IMR-90 (cell line): ENCODE data around the gene CASTOR2. TPM values are rescaled to one million over a fixed set of nuclear protein-coding genes. Genes with fewer than 3 reads are reported as not detected.

ENCODE experiments used
- ATAC-seq: fragments of 200-7000 bp; cut with Tn5 transposase; 2 replicates; pipeline ENCODE4 v1.9.1; 2020; ENCODE audit warnings: low read depth, mild to moderate bottlenecking, moderate library complexity
- BruUV-seq: library from RNA; stranded (reverse); fragments of 400-500 nt; replicated peaks from 2 replicates; lab custom pipeline; 2021; lab: Mats Ljungman, UMichigan
- CTCF ChIA-PET: fragments of 300-600 bp; formaldehyde crosslinking; extraction: SDS; loops from one replicate; lab custom pipeline; 2021; ENCODE audit warnings: antibody characterized with exemption; lab: Yijun Ruan, JAX
- POLR2A ChIA-PET: fragments of 300-600 bp; sonication (Branson Sonifier 250); formaldehyde crosslinking; loops from one replicate; lab custom pipeline; 2022; ENCODE audit warnings: antibody characterized with exemption; ENCODE audit not compliant: unreplicated experiment; lab: Charles Lee
- DNase-seq: peaks from one replicate; pipeline ENCODE4 v3.0.0; 2013
- H2AFZ ChIP-seq: replicated peaks from 2 replicates; pipeline ENCODE3; 2013; ENCODE audit warnings: low read length, mild to moderate bottlenecking; ENCODE audit not compliant: poor library complexity
- H2AK5ac ChIP-seq: 2 replicates; pipeline ENCODE4 v1.6.1; 2013; ENCODE audit warnings: low read depth, low read length, inconsistent platforms
- H2AK9ac ChIP-seq: replicated peaks from 2 replicates; pipeline ENCODE3; 2013; ENCODE audit warnings: mild to moderate bottlenecking, low read depth, low read length, moderate library complexity; ENCODE audit not compliant: poor library complexity
- H2BK120ac ChIP-seq: 2 replicates; pipeline ENCODE4 v1.6.1; 2013; ENCODE audit warnings: low read depth, low read length, inconsistent platforms
- H2BK15ac ChIP-seq: 3 replicates; pipeline ENCODE4 v1.6.1; 2013; ENCODE audit warnings: low read depth, low read length, inconsistent platforms
- H2BK20ac ChIP-seq: 2 replicates; pipeline ENCODE4 v1.6.1; 2013; ENCODE audit warnings: low read depth, mild to moderate bottlenecking, inconsistent platforms, low read length, moderate library complexity
- H2BK5ac ChIP-seq: 2 replicates; pipeline ENCODE4 v1.6.1; 2013; ENCODE audit warnings: mild to moderate bottlenecking, low read depth, low read length, inconsistent platforms; ENCODE audit not compliant: poor library complexity, severe bottlenecking
- H3K14ac ChIP-seq: replicated peaks from 2 replicates; pipeline ENCODE4 v1.6.1; 2013; ENCODE audit warnings: low read depth, low read length, inconsistent platforms
- H3K18ac ChIP-seq: 2 replicates; pipeline ENCODE4 v1.6.1; 2013; ENCODE audit warnings: low read depth, low read length, control low read depth
- H3K23ac ChIP-seq: 2 replicates; pipeline ENCODE4 v1.6.1; 2013; ENCODE audit warnings: low read depth, low read length, inconsistent platforms
- H3K27ac ChIP-seq: 2 replicates; pipeline ENCODE4 v1.5.1; 2013; ENCODE audit warnings: mild to moderate bottlenecking, control low read depth, low read length; ENCODE audit not compliant: insufficient read depth
- H3K27me3 ChIP-seq: 2 replicates; pipeline ENCODE4 v1.6.1; 2013; ENCODE audit warnings: low read length; ENCODE audit not compliant: control insufficient read depth, insufficient read depth
- H3K36me3 ChIP-seq: 2 replicates; pipeline ENCODE4 v1.6.1; 2013; ENCODE audit warnings: low read length, mixed read lengths; ENCODE audit not compliant: control insufficient read depth, insufficient read depth
- H3K4ac ChIP-seq: 2 replicates; pipeline ENCODE4 v1.6.1; 2013; ENCODE audit warnings: low read depth, low read length, inconsistent platforms
- H3K4me1 ChIP-seq: 2 replicates; pipeline ENCODE4 v1.6.1; 2013; ENCODE audit warnings: low read length, mixed read lengths; ENCODE audit not compliant: control insufficient read depth, insufficient read depth
- H3K4me2 ChIP-seq: 2 replicates; pipeline ENCODE4 v1.6.1; 2013; ENCODE audit warnings: low read depth, mild to moderate bottlenecking, control low read depth, low read length, moderate library complexity
- H3K4me3 ChIP-seq: 2 replicates; pipeline ENCODE4 v1.5.1; 2013; ENCODE audit warnings: low read depth, mild to moderate bottlenecking, control low read depth, low read length, moderate library complexity; ENCODE audit not compliant: insufficient read depth
- H3K56ac ChIP-seq: 2 replicates; pipeline ENCODE4 v1.6.1; 2013; ENCODE audit warnings: low read length, inconsistent platforms; ENCODE audit not compliant: insufficient read depth; ENCODE audit errors: extremely low read depth
- H3K79me1 ChIP-seq, 2 experiments: 2 replicates each; pipeline ENCODE4 v1.6.1; 2013; ENCODE audit warnings: low read length in 2 of 2, inconsistent platforms in 1 of 2, low read depth in 1 of 2
- H3K9ac ChIP-seq: 2 replicates; pipeline ENCODE4 v1.6.1; 2013; ENCODE audit warnings: low read depth, low read length, control low read depth
- H3K9me1 ChIP-seq: 2 replicates; pipeline ENCODE4 v1.6.1; 2013; ENCODE audit warnings: low read length, inconsistent platforms; ENCODE audit not compliant: insufficient read depth
- H3K9me3 ChIP-seq: 2 replicates; pipeline ENCODE4 v1.6.1; 2013; ENCODE audit warnings: low read length; ENCODE audit not compliant: control insufficient read depth, insufficient read depth
- H4K20me1 ChIP-seq: 2 replicates; pipeline ENCODE4 v1.6.1; 2013; ENCODE audit warnings: low read length, inconsistent platforms; ENCODE audit not compliant: insufficient read depth
- H4K5ac ChIP-seq: 2 replicates; pipeline ENCODE4 v1.6.1; 2013; ENCODE audit warnings: mild to moderate bottlenecking, low read depth, low read length, control low read depth
- H4K8ac ChIP-seq, 2 experiments: 2 replicates each; pipeline ENCODE4 v1.6.1; 2013; ENCODE audit warnings: low read depth in 2 of 2, low read length in 2 of 2, control low read depth in 1 of 2, inconsistent platforms in 1 of 2
- H4K91ac ChIP-seq: 2 replicates; pipeline ENCODE4 v1.6.1; 2013; ENCODE audit warnings: low read depth, low read length, inconsistent platforms; ENCODE audit not compliant: insufficient read depth
- BHLHE40 ChIP-seq: fragments of 150-350 bp; IDR thresholded peaks from 2 replicates; pipeline ENCODE4 v1.6.1; 2016; ENCODE audit warnings: mild to moderate bottlenecking, low read depth, low read length
- CEBPB ChIP-seq: IDR thresholded peaks from 2 replicates; pipeline ENCODE4 v1.6.1; 2012; ENCODE audit warnings: low read depth, low read length, improper control_type of control experiment
- CHD1 ChIP-seq: IDR thresholded peaks from 2 replicates; pipeline ENCODE4 v1.6.1; 2012; ENCODE audit warnings: low read depth, low read length, improper control_type of control experiment
- CTCF ChIP-seq: conservative IDR thresholded peaks from 2 replicates; pipeline ENCODE4 v1.5.1; 2012; ENCODE audit warnings: mild to moderate bottlenecking, low read depth, low read length, improper control_type of control experiment
- ELK1 ChIP-seq: fragments of 150-350 bp; IDR thresholded peaks from 2 replicates; pipeline ENCODE4 v1.6.1; 2016; ENCODE audit warnings: low read depth, mild to moderate bottlenecking, low read length, moderate library complexity, borderline replicate concordance
- MAFK ChIP-seq: IDR thresholded peaks from 2 replicates; pipeline ENCODE4 v1.6.1; 2012; ENCODE audit warnings: low read depth, low read length, improper control_type of control experiment
- MAZ ChIP-seq: IDR thresholded peaks from 2 replicates; pipeline ENCODE4 v1.6.1; 2012; ENCODE audit warnings: low read depth, mild to moderate bottlenecking, low read length, improper control_type of control experiment, moderate library complexity, borderline replicate concordance
- NFE2L2 ChIP-seq: fragments of 150-350 bp; IDR thresholded peaks from 2 replicates; pipeline ENCODE4 v1.6.1; 2016; ENCODE audit warnings: low read depth, mild to moderate bottlenecking, low read length
- POLR2A ChIP-seq: IDR thresholded peaks from 2 replicates; pipeline ENCODE4 v1.6.1; 2012; ENCODE audit warnings: mild to moderate bottlenecking, low read depth, low read length
- RAD21 ChIP-seq: IDR thresholded peaks from 2 replicates; pipeline ENCODE4 v1.6.1; 2012; ENCODE audit warnings: low read length, improper control_type of control experiment
- RCOR1 ChIP-seq: IDR thresholded peaks from 2 replicates; pipeline ENCODE4 v1.6.1; 2012; ENCODE audit warnings: mild to moderate bottlenecking, low read length, improper control_type of control experiment; ENCODE audit not compliant: insufficient replicate concordance
- RFX5 ChIP-seq: IDR thresholded peaks from 2 replicates; pipeline ENCODE4 v1.8.0; 2012; ENCODE audit warnings: low read depth, mild to moderate bottlenecking, low read length, moderate library complexity
- SMC3 ChIP-seq: fragments of 150-350 bp; IDR thresholded peaks from 2 replicates; pipeline ENCODE4 v1.6.1; 2016; ENCODE audit warnings: low read depth, mild to moderate bottlenecking, antibody characterized with exemption, low read length, moderate library complexity
- WGBS, 2 experiments: methylation state at CpG; one replicate each; pipeline versions ENCODE4 v1.1.5 to v1.1.7; 2013; ENCODE audit warnings: missing lambda C conversion rate in 2 of 2; ENCODE audit not compliant: insufficient read length in 1 of 2; ENCODE audit errors: extremely low coverage in 2 of 2; 5-methylcytosine and 5-hydroxymethylcytosine counted together
- dilution Hi-C: fragments of 300-500 bp; cut with HindIII; formaldehyde crosslinking; loops from one replicate; pipeline ENCODE4 v1.14.3; 2018; ENCODE audit warnings: low sequenced_read_pairs; ENCODE audit not compliant: unreplicated experiment
- in situ Hi-C: fragments of 300-500 bp; cut with MboI; formaldehyde crosslinking; loops from 3 replicates; pipeline ENCODE4 v1.14.3; 2019; ENCODE audit warnings: low sequenced_read_pairs, inconsistent platforms, mixed read lengths
- intact Hi-C: fragments of 100-400 bp; cut with micrococcal nuclease; formaldehyde crosslinking; loops from 2 replicates; pipeline ENCODE4 v1.10.0; 2022
- polyA plus RNA-seq, 3 experiments: library from polyadenylated mRNA; depleted of rRNA; stranded (reverse); fragments of >200 nt; gene quantifications; 2 replicates each; pipeline ENCODE4 v1.2.3, GENCODE V29; 2012; ENCODE audit warnings: low replicate concordance in 1 of 3
- total RNA-seq: library from RNA; depleted of rRNA; stranded (reverse); fragments of >200 nt; gene quantifications from 2 replicates; pipeline ENCODE4 v1.2.3, GENCODE V29; 2012
- TF ChIP-seq, protein P1 (sequence below): fragments of 150-350 bp; IDR thresholded peaks from 2 replicates; pipeline ENCODE4 v1.6.1; 2017; ENCODE audit warnings: mild to moderate bottlenecking, antibody characterized with exemption, low read length, low read depth

CASTOR2 gene
- total and polyA plus RNA-seq, 2 of the 4 experiments (the other 2 are of a cell fraction), result 5.2 to 8.0 TPM

GRCh38 chr7:75024922-75025321 is 60.4 kb downstream of the CASTOR2 start:
- dilution Hi-C loops (no loop called here), in situ Hi-C loops (loop anchor here (25.0 kb wide), 1 partner anchor 113 kb away; a partner anchor contains a TSS), intact Hi-C loops (no loop called here)
- Histone ChIP-seq H3K14ac (no peak overlapping the region), H4K5ac (no peak overlapping the region), H2BK20ac (no peak overlapping the region), H3K9me1 (no peaks in the 10 kb centered on the region; the same call in 1 of the 2 replicates), H3K27ac (no peak overlapping the region), H3K23ac (no peak overlapping the region), H3K4me1 (no peaks in the 10 kb centered on the region), H3K4me2 (no peak overlapping the region), H2BK120ac (no peak overlapping the region), H3K18ac (no peak overlapping the region), H3K4ac (no peak overlapping the region), H4K91ac (no peak overlapping the region), H3K27me3 (no peaks in the 10 kb centered on the region), H4K20me1 (no peaks in the 10 kb centered on the region), H3K9me3 (no peaks in the 10 kb centered on the region), H2AFZ (no peak overlapping the region), H2AK9ac (peak overlapping the region; percentile 42), H3K79me1 (no peaks in the 10 kb centered on the region), H2BK5ac (no peak overlapping the region), H2AK5ac (no peak overlapping the region), H2BK15ac (no peak overlapping the region), H3K36me3 (peaks cover 28% of the 10 kb centered on the region), H4K8ac (no peak overlapping the region), H3K4me3 (no peak overlapping the region), H3K9ac (no peak overlapping the region), H3K56ac (no peak overlapping the region)
- 94% methylated on average over 6 of the region's 17 CpGs; no CpG with 5 or more reads in 1 of the 2 experiments for WGBS, 2 experiments
- DNase-seq (no peak), ATAC-seq (no peak)
- ChIA-PET POLR2A (no interaction called here), CTCF (no interaction called here)
- no peak for TF ChIP-seq MAFK
- TF ChIP-seq CEBPB, result no peak
- TF ChIP-seq BHLHE40, result no peak
- no peak for TF ChIP-seq RFX5
- TF ChIP-seq RAD21, result no peak
- TF ChIP-seq POLR2A, result no peak
- TF ChIP-seq, protein P1, sequence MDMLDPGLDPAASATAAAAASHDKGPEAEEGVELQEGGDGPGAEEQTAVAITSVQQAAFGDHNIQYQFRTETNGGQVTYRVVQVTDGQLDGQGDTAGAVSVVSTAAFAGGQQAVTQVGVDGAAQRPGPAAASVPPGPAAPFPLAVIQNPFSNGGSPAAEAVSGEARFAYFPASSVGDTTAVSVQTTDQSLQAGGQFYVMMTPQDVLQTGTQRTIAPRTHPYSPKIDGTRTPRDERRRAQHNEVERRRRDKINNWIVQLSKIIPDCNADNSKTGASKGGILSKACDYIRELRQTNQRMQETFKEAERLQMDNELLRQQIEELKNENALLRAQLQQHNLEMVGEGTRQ, result no peak
- TF ChIP-seq CTCF, result no peak
- TF ChIP-seq RCOR1, result no peak
- TF ChIP-seq NFE2L2, result no peak
- no peak for TF ChIP-seq MAZ
- no peak for TF ChIP-seq SMC3
- no peak for TF ChIP-seq CHD1
- no peak for TF ChIP-seq ELK1
- BruUV-seq, result no TSS peak
